ENCODE measurements around the gene GLCCI1. TPM values are rescaled to one million over a fixed set of nuclear protein-coding genes. Genes with fewer than 3 reads are reported as not detected.

Gene GLCCI1
- polyA plus RNA-seq (ENCODE audit: insufficient read length) = 16.1 TPM

- peak; percentile 95 for DNase-seq
Measured at GRCh38 chr7:7968544-7969305, at the start of gene GLCCI1. Gene GLCCI1 (plus strand): TSS chr7:7968796. CDS start chr7:7969351, 555 bp downstream.

GRCh38 chr7:7919449-7919945 lies 49.1 kb upstream of the GLCCI1 start:
- DNase-seq = no peak

GRCh38 chr7:7920056-7920455 lies 48.5 kb upstream of the GLCCI1 start:
- DNase-seq = no peak

GRCh38 chr7:7920481-7920880 lies 48.1 kb upstream of the GLCCI1 start:
- DNase-seq = no peak

GRCh38 chr7:7921830-7922229 lies 46.8 kb upstream of the GLCCI1 start:
- no peak for DNase-seq

DNA sequence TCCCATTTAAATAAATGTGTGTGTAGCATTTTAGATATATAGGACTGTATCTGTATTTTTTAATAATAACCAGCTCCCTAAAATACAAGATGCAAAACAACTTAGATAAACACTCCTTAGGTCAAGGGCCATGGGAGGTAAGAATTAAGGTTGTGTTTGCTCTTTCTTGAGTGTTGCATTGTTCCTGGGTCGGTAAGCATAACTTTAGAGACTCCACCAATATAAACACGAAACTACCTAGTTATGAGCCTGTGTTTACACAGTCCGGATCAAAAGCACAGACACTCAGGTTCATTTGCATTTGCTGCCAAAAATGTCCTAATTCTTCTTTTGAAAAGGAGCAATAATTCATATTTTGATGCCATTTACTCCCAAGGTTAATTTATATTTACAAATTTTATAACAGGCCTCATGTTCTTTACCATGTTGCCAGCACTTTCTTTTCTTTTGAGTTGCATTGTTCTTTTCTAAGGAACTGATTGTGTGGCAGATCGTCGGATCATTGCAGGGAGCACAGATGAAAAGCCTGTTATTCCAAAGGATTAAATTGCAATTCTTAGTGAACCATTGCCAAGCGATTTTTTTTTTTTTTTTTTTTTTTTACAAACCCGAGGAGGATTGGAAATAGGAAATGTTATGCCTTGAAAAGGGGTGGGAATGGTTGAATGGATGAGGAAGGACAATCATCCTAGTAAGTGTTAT lies 45.8 kb upstream of the GLCCI1 start:
- DNase-seq = no peak

DNA sequence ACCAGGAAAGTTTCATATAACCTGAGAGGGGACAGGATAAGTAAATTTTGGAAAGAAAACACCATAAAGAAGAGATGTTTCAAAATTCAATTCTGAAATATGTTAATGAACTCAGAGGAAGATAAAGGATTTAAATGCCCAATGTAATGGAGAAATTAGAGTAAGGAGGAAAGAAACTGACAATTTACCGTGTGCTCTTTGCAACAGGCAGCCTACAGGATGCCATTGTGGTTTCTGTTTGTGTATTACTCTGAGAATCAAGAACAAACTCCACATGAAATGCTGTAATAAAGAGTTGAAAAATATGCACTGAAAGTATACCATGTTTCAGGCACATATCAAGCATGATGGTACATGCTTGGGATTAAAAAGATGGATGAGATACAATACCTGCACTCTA lies 44.8 kb upstream of the GLCCI1 start:
- no peak for DNase-seq

GRCh38 chr7:7924303-7924702 lies 44.3 kb upstream of the GLCCI1 start:
- DNase-seq = no peak

DNA sequence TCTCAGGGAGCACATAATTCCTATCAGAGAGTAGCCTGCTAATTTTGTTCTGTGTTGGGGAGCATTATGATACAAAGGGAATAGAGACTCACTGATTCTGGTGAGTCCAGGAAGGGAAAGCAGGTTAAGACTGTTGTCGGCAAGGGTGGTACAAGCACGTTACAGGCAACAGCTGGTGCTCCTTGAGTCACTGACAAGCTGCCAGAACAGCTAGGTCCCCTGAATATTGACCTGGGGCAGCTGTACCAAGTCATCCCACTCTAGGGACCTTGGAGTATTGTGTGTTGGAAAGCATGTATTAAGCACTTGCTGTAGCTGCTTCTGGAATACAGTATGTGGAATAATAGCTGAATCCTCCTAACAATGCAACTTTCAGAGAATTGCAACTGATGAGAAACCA lies 37.0 kb upstream of the GLCCI1 start:
- no peak for DNase-seq

- no peak for DNase-seq
Measured at GRCh38 chr7:7932553-7932952, 36.0 kb upstream of the GLCCI1 start.

- DNase-seq = no peak
Measured at GRCh38 chr7:7933915-7934526, 34.6 kb upstream of the GLCCI1 start.

DNA sequence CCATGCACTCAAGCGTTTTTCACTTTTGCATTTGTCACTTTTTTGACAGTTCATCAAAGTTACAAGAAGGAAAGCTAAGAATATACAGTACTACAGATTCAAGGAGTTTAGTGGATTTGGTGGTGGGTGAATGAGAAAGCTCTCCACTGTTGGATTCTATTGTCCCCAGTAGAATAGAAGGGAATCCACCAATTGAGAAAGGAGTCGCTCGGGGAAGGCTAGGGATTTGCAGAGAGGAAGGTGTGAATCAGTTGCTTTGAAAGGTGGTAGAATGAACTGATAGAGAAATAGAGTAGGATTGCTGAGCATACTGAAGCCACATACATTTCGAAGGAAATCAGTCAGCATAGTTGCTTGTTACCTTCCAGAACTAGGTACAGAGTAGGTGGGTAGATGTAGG lies 33.7 kb upstream of the GLCCI1 start:
- no peak for DNase-seq

DNA sequence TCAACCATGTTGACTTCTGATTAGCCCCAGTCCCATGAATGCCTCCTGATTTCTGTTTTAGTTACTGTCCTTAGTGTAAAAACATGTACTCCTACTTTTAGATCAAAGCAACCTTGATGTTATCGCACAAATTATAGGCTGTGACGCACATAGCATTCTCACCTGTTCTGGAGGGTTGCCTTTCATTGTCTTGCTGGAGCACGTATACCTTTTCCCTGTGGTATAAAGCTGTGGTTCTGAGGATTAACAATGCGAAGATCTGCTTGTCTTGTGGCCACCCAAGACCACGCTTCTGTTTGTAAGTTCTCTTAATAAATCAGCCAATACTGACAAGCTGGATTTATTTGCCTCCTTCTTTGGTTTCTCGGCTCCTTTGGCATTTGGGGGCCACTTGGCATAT lies 30.1 kb upstream of the GLCCI1 start:
- no peak for DNase-seq

- no peak for DNase-seq
Measured at GRCh38 chr7:7943951-7944350, 24.6 kb upstream of the GLCCI1 start.

- no peak for DNase-seq
Measured at GRCh38 chr7:7944619-7945282, 23.8 kb upstream of the GLCCI1 start.

- DNase-seq = no peak
Measured at GRCh38 chr7:7946486-7946885, 22.1 kb upstream of the GLCCI1 start.

- no peak for DNase-seq
Measured at GRCh38 chr7:7948232-7948631, 20.4 kb upstream of the GLCCI1 start.

DNA sequence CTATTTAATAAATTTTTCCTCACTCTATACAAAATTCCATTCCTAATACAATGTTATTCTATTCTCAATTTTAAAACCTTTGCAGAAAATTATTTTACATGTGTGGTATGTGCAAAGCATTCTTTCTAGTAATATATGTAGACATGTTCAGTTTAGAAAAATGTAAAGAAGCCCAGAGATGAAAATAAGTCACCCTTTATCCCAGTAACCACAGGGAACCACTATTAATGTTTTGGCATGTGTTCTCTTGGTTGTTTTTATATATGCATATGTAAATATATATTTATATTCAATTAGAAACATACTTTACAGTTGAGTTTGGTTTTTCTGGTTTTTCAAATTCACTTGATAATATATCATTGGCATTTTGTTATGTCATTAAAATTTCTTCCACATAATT lies 14.8 kb upstream of the GLCCI1 start:
- DNase-seq = no peak

DNA sequence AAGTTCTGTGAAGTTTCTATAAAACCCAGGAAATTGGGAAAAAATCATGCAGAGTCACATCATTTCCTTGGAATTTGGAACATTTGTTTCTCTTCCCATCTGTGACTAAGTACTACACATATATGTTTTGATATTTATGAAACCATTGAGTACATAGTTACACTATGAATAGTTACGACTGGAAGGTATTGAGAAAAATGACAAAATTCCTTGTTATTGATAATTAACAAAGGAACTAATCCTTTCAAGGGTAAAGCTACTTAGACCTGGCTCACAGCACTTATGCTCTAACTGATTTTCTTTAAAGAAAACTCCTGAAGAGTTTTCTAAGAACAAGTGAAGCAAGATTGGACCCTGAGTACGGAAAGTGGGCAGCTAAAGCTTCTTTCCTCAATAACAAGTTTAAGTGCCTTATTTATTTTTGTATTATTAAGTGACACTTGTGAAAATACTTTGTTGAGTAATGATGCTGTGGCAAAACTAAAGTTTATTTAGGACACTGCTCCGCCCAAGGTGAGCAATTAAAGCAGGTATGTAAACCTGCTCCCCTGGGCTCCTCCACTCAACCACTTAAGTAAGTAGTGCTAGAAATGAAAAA lies 12.0 kb upstream of the GLCCI1 start:
- no peak for DNase-seq

DNA sequence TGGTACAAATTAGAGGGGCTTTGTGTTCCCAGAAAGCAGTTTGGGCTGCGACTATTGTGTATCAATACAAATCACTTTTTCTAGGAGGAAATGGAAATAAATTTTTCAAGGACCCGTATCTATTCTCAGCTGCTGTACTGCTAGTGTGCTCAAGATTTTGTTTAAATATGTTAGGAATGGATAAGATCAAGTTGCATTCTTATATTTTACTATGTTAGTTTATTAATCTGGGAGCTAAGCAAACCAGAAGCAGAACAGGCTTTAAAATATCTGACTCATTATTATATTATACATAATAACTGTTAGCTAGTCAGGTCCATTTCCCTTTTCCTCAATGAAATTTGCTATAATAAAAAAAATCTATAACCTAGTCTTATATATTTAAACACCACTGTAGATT lies 11.1 kb upstream of the GLCCI1 start:
- no peak for DNase-seq

DNA sequence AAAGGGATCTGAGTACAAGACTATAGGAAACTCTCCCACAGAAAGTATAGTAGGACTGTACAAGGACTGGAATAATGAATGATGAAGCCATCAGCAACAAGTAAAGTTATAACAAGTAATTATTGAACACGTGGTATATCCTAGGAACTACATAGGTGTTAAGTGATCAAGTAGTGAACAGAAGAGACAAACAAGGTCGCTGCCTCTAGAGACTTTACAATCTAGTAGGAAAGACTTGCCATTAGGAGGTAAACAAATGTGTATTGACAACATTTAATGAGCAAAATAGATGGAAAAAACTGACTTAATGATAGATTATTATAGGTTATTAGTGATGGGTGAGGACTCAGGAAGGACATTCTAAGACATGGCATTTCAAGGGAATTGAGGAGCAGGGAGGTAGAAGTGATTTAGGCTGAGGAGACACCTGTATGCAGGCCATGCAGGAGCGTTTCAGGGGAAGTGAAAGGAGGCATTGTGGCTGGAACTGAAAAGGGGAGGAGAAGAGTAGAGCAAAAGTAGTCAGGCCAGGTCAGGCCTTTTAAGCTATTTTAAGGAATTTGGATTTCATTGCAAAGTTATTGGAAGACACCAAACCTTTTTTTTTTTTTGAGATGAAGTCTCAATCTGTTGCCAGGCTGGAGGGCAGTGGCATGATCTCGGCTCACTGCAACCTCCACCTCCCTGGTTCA lies 8.5 kb upstream of the GLCCI1 start:
- DNase-seq = no peak

- DNase-seq = no peak
Measured at GRCh38 chr7:7962851-7963250, 5.7 kb upstream of the GLCCI1 start.
